ENCODE results near the gene SSH2. TPM values are rescaled to one million over a fixed set of nuclear protein-coding genes. Genes with fewer than 3 reads are reported as not detected.
A peak's percentile ranks its signal among the peaks of the same experiment; 100 is the strongest.

SSH2 gene
- total and polyA plus RNA-seq, 2 of the 13 experiments (the other 11 are each of a cell fraction or from before 2014, with no cell fraction given) = 6.0 to 6.4 TPM

- TF ChIP-seq ZBTB46 (CRISPR knock-in tag; IDR thresholded peaks at IDR 0.05; ENCODE audit: borderline replicate concordance) = no peak
- TF ChIP-seq SIX4 (CRISPR knock-in tag; IDR thresholded peaks at IDR 0.05) = no peak
- TF ChIP-seq ZFYVE20 (CRISPR knock-in tag; IDR thresholded peaks at IDR 0.05; ENCODE audit: borderline replicate concordance, low read depth) = 0 out of 2 replicates have a peak, but pooled peaks have one; percentile 48
- peak; percentile 72; the same call in 1 of the 2 replicates for TF ChIP-seq BRF2 (CRISPR knock-in tag; IDR thresholded peaks at IDR 0.05)
- TF ChIP-seq HDAC1 (CRISPR knock-in tag; IDR thresholded peaks at IDR 0.05) = peak; percentile 78
- TF ChIP-seq ZNF609 (CRISPR knock-in tag; IDR thresholded peaks at IDR 0.05; ENCODE audit: borderline replicate concordance) = no peak
- TF ChIP-seq TCF7 (IDR thresholded peaks at IDR 0.05; ENCODE audit: low read depth) = no peak
- peak; percentile 68; the same call in 1 of the 2 replicates for TF ChIP-seq KLF6 (CRISPR knock-in tag; IDR thresholded peaks at IDR 0.05)
Observed at GRCh38 chr17:29761040-29761761, 168.8 kb downstream of the SSH2 start (continued).

All from HepG2 (cell line).